ENCODE measurements around the gene ZNRF3. TPM values are rescaled to one million over a fixed set of nuclear protein-coding genes. Genes with fewer than 3 reads are reported as not detected.

Gene ZNRF3
- total RNA-seq, 4 donors from 2014 or later, result 6.1 to 23.2 (median 12.0) TPM

- Histone ChIP-seq H3K9me3 (no peaks in the 10 kb centered on the region), H3K36me3 (no peaks in the 10 kb centered on the region), H3K4me3 (no peak overlapping the region), H3K27ac (no peak overlapping the region), H3K27me3 (no peaks in the 10 kb centered on the region), H3K4me1 (no peaks in the 10 kb centered on the region)
- DNase-seq, result no peak
- TF ChIP-seq POLR2A (IDR thresholded peaks at IDR 0.05), result no peak
- intact Hi-C loops (cut with DNase I; ENCODE audit: low total_unique reads), result no loop called here
These were observed 222.1 kb downstream of the ZNRF3 start for GRCh38 chr22:29105468-29105867.

- Histone ChIP-seq H3K4me1 (no peaks in the 10 kb centered on the region), H3K27ac (no peak overlapping the region), H3K4me3 (no peak overlapping the region), H3K9me3 (no peaks in the 10 kb centered on the region), H3K36me3 (no peaks in the 10 kb centered on the region), H3K27me3 (no peaks in the 10 kb centered on the region)
- intact Hi-C loops (cut with DNase I; ENCODE audit: low total_unique reads), result no loop called here
- no peak for DNase-seq
- no peak for TF ChIP-seq CTCF (IDR thresholded peaks at IDR 0.05)
- no peak for TF ChIP-seq POLR2A (IDR thresholded peaks at IDR 0.05)
These were observed 223.5 kb downstream of the ZNRF3 start for GRCh38 chr22:29106839-29107238.

Small RNAs within 50 kb of the gene (small RNA-seq; reads per million reads assigned to genes)
- gene Z93930.1, result not detected

Other genes starting within 250 kb of the ZNRF3 start
- 100 to 1,000 TPM in 2 of 4 donors, 10 to 100 TPM in 2; 43.8 to 130 (median 92.0) TPM for gene TTC28, start 203.7 kb upstream of the ZNRF3 start, total RNA-seq
- 10 to 100 TPM in 1 of 4 donors, 1 to 10 TPM in 1, under 1 TPM in 1, not detected in 1; 0.26 to 14.5 (median 8.4) TPM for gene CHEK2, start 141.8 kb upstream of the ZNRF3 start, total RNA-seq
- gene HSCB, start 141.5 kb upstream of the ZNRF3 start, total RNA-seq, result 10 to 100 TPM; 13.6 to 52.4 (median 15.9) TPM
- gene CCDC117, start 110.9 kb upstream of the ZNRF3 start, total RNA-seq, result 10 to 100 TPM; 13.8 to 49.8 (median 19.5) TPM
- 100 to 1,000 TPM in 3 of 4 donors, 10 to 100 TPM in 1; 64.0 to 231 (median 163) TPM for gene XBP1, start 83.0 kb upstream of the ZNRF3 start, total RNA-seq
- gene C22orf31, start 178.3 kb downstream of the ZNRF3 start, total RNA-seq, result not detected
- gene KREMEN1, start 189.5 kb downstream of the ZNRF3 start, total RNA-seq, result 10 to 100 TPM in 3 of 4 donors, 1 to 10 TPM in 1; 5.9 to 25.1 (median 10.2) TPM

Data from uterus (tissue), 4 donors.